Putamen (tissue), 1 donor: ENCODE results near the gene SMIM41.

ENCODE experiments used
- DNase-seq: peaks from one replicate; pipeline ENCODE4 v3.0.0-alpha.2; 2016; ENCODE audit warnings: low spot score

SMIM41 gene

DNA sequence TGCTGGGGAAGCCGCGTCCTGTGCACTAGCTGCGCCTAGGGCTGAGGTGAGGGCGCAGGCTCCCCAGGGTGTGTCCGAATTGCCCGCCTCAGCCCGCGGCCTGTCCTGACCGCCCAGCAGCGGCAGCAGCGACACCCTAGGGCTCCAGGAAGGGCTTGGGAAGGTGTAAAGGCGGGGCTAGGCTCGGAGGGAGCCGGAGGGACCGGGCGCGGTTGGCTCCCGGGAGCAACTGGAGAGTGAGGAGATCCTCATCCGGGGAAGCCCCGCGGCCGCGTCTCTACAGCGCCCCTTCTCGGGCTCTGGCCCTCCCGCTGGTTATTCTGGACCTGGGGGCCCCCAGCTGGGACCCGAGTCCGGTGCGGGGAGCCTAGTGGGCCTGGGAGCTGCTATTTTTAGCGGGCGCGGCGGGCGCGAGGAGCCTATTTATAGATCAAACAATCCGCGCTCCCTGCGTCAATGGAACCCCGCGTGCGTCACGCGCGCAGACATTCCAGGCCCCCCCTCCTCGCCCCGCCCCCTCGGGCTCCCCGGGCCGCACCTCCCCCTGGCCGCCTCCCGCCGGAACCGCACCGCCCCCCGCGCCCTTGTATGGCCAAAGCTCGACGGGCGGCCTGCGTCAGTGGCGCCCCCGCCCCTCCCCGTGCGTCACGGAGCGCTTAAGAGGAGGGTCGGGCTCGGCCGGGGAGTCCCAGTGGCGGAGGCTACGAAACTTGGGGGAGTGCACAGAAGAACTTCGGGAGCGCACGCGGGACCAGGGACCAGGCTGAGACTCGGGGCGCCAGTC is 28.6 kb upstream of the SMIM41 start, which contains the start of gene NR4A1:
NR4A1 (plus strand) TSS at position 685 of the 784 bp plus-strand sequence. CDS start 2,887 bp downstream, outside the sequence.
- peak; percentile 94 for DNase-seq

DNA sequence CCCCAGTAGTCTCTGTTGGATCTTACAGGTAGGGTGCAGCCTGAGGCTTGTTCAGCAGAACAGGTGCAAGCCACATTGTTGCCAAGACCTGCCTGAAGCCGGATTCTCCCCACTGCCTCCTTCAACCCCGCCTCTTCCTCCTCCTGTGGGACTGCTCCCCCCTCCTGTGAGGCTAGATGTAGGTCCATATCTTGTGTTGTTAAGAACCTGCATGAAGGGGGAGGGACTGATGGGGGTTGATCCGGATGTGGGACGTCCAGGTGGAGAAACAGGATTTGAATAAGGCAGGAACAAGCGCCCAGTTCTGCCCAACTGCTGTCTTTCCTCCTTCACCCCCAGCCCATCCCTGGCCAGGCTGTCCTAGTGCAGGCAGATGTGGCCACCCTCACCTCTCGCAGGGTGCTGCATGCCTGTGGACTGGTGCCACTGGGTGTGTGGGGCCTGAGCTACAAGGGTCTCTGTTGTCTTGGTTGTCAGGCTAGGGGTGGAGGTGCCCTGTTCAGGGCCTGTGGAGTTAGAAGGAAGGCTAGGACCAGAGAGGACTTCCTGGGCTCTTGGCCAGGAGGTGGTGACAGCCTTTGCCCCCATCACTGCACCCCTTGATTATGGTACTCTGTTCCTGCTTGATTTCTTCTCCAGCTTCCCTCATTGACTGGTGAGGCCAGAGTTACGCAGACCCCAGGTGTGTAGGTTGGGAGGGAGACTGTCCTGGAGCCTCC is 26.9 kb upstream of the SMIM41 start:
- no peak for DNase-seq

DNA sequence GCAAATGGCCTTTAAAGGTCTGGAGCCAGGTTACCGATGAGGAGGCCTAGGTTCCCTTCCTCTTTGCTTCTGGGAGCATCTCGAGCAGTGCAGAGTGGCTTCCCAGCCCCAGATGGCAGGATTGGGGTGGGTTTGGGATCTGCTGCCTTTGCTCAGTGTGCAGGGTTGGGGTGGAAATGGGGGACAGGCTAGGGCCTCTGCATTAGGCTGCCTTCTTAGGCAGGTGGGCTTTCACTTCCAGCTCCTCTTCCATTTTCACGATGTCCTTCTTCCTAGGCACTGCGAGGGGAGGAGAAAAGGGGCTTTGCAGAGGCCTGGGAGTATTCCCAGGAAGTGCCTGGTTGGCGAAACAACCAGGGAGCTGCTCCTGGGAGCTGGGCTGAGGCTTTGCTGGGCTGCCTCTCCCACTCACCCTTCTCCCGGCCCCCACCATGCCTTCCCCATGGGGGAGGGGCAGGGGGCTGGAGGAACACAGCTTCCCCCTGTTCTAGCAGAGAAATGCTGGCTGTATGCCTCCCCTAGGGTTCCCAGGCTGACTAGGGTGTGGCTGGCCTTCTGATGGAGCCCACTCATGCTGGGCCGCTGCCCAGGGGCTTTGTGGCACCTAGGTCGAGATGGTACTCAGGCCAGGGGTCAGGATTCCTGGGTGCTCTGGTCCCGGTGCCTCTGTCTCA is 25.8 kb upstream of the SMIM41 start:
- no peak for DNase-seq

DNA sequence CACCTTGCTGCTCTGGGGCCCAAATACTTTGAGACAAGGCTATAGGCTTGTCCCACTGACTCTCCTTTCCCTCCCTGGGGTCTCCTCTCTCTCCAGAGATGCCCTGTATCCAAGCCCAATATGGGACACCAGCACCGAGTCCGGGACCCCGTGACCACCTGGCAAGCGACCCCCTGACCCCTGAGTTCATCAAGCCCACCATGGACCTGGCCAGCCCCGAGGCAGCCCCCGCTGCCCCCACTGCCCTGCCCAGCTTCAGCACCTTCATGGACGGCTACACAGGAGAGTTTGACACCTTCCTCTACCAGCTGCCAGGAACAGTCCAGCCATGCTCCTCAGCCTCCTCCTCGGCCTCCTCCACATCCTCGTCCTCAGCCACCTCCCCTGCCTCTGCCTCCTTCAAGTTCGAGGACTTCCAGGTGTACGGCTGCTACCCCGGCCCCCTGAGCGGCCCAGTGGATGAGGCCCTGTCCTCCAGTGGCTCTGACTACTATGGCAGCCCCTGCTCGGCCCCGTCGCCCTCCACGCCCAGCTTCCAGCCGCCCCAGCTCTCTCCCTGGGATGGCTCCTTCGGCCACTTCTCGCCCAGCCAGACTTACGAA is 25.2 kb upstream of the SMIM41 start:
- DNase-seq: no peak

DNA sequence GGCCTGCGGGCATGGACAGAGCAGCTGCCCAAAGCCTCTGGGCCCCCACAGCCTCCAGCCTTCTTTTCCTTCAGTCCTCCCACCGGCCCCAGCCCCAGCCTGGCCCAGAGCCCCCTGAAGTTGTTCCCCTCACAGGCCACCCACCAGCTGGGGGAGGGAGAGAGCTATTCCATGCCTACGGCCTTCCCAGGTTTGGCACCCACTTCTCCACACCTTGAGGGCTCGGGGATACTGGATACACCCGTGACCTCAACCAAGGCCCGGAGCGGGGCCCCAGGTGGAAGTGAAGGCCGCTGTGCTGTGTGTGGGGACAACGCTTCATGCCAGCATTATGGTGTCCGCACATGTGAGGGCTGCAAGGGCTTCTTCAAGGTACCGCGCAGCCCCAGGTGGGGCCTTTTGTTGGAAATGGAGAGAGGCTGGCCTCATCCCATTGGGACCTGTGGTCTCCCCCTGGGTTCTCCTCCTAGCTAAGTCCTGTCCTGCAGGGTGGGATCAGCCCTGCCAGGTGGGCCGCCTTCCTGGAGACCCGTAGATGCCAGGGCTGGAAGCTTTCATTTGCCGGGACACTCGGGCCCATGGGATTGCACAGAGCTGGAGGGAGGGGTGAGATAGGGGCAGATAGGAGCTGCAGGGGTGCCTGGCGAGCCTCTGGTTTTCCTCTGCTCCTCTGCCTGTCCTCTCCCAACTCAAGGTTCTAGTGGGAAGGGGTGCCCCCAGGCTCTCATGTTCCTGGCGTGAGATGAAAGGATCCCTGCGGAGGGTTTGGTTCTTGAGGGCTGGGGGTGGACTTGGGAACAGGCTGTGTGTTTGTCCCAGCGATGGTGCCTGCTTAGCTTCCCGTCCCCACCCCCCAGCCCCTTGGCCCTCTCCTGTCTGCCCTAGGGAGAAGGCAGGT is 24.4 kb upstream of the SMIM41 start:
- no peak for DNase-seq

DNA sequence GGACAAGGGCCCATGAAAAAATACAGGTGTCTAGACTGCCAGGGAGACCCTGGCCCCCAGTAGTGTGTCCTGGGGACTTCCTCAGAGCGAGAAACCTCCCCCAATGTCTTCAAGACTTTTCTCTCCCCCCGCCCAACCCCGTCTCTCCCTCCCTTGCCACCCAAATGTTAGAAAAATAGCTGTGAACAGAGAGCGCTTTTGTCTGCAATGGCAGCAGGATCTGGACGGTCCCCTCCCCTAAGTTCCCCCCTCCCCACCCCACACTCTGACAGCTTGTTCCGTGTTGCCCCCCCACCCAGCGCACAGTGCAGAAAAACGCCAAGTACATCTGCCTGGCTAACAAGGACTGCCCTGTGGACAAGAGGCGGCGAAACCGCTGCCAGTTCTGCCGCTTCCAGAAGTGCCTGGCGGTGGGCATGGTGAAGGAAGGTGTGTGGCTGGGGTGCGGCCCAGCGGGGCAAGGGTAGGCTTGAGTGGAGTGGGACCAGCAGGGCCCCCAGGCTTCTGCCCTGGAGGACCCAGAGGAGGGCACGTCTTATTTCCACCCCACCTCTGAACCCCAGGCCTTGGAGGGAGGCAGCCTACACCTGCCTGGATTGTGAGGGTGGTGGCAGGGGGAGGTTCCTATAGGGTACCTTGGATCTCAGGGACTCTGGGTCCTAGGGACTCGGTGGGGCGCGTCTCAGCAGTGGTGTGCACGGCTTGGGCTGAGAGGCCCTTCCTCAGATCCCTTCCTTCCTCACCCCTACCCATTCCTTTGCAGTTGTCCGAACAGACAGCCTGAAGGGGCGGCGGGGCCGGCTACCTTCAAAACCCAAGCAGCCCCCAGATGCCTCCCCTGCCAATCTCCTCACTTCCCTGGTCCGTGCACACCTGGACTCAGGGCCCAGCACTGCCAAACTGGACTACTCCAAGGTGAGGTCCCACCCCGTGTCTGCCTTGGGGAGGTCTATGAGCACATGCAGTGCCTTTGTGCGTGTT is 23.5 kb upstream of the SMIM41 start:
- peak; percentile 84 for DNase-seq

DNA sequence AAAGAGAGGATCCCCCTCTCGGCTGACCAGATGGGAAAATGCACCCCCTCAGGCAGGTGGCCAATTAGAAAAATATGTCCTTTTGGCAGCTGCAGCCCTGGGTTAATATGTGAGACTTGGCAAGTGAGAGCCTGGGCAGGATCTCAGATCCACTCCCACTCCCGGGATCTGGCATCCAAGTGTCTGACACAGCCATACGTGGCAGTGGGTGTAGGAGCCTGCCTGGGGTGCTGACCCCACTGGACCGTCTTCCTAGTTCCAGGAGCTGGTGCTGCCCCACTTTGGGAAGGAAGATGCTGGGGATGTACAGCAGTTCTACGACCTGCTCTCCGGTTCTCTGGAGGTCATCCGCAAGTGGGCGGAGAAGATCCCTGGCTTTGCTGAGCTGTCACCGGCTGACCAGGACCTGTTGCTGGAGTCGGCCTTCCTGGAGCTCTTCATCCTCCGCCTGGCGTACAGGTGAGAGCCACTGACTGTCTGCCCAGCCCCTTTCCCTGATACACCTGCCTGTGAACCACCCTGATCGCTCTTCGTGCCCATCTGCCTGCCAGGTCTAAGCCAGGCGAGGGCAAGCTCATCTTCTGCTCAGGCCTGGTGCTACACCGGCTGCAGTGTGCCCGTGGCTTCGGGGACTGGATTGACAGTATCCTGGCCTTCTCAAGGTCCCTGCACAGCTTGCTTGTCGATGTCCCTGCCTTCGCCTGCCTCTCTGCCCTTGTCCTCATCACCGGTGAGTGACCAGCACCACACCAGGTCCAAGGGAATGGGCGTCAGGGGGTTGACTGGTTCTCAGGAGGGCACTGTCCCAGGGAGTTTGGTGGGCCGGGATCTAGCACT is 22.5 kb upstream of the SMIM41 start:
- DNase-seq: no peak

DNA sequence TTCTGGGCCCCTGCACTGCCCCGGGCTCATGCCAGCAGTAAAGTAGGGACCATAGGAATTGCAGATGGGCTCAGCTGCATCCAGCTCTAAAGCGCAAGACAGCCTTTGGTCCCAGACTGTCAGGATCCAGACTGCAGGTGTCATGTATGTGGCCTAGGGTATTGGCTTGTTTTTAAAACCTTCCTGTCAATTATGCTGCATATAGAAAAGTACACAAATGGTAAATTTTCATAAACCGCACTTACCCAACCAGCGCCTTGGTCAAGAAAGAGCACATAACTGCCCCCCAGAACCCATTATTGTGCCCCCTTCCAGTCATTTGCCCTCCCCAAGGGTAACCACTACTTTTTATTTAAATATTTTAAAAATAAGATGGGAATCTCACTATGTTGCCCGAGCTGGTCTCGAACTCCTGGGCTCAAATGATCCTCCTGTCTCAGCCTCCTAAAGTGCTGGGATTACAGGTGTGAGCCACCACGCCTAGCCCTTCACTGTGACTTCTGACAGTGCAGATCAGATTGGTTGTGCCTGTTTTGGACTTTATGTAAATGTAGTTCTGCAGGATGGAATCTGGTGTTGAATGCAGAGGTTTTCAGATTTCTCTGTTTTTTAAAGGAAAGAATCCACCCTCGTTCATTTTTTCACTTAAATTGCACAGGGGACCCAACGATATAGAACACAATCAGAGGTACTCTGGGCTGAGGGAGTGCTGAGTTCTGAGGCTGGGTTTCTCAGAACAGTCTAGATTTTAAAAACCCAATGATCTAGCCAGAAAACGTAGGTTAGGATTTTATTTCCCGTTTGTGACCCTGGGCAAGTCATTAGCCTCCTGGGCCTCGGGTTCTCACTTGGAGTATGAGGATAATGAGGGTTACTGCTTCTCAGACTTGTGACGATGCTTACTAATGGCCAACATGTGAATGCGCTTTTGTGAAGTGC is 21.6 kb upstream of the SMIM41 start:
- no peak for DNase-seq

DNA sequence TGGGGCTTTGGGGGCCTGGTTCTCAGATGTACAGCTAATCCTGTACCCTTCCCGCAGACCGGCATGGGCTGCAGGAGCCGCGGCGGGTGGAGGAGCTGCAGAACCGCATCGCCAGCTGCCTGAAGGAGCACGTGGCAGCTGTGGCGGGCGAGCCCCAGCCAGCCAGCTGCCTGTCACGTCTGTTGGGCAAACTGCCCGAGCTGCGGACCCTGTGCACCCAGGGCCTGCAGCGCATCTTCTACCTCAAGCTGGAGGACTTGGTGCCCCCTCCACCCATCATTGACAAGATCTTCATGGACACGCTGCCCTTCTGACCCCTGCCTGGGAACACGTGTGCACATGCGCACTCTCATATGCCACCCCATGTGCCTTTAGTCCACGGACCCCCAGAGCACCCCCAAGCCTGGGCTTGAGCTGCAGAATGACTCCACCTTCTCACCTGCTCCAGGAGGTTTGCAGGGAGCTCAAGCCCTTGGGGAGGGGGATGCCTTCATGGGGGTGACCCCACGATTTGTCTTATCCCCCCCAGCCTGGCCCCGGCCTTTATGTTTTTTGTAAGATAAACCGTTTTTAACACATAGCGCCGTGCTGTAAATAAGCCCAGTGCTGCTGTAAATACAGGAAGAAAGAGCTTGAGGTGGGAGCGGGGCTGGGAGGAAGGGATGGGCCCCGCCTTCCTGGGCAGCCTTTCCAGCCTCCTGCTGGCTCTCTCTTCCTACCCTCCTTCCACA is 20.7 kb upstream of the SMIM41 start:
- DNase-seq: no peak

DNA sequence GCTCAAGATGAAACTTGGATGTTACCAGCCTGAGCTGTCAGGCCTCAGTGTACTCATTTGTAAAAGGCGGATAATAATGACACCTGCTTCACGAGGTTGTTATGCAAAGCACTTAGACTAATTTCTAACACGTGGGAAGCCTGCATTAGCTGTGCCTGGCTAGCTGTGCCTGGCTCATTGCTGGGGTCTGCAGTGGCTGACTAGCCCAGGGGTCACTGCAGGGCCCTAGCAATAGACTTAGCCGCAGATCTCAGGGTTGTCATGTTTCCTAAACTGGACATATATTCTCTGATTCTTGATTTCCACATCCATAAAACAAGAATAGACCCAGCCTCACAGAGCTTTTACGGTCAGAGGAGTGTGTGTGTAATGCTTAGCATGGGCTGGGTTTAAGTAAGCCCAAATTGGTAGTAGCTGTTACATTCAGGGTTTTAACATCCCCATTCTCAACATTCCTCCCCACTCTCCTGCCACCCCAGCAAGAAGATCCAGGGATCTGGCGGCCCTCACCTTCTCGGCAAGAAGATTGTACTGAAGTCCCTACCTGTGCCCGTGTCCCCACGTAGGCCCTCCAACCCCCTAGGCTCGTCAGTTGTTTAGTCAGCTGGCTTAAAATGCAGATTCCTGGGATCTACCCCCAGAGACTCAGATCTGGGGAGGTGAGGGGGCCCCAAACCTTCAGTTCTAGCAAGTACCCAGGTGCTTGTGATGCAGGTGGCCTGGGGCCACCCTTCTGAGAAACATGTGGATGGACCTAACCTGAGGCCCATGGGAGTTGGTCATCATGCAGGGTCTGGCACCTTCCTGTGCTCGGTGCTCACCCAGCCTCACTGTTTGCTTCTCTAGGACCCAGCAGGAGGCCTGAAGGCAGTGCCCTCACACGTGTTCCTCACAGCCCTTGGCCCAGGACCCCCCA is 19.7 kb upstream of the SMIM41 start:
- DNase-seq: peak; percentile 66

DNA sequence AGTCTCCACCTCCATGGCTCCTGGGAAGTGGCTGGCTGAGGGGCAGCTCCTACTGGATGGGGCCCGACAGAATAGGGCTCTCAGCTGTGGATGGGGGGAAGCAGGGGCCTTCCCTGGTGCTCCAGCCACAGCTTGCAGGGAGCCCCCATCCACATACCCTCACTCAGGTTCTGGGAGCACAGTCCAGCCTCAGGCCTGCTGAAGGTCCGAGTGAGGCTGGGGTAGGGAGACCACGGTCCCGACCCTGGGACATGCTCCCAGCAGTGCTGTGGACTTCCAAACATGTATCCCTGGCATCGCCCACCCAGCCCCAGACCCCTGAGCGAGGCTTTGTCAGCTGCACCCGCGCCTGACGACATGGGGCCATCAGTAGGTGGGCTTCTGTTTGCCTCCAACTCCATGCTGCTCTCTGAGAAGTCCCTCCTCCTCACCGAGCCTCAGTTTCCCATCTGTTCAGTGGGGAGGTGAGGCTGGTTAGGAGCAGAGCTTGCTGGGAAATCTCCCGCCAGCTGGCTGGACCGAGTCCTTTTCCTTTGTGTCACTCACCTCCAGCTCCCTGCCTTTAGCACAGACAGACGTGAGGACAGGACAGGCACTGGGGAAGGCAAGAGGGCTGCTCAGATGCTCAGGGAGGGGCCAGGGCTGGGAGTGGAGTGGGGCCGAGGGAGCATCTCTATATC is 18.9 kb upstream of the SMIM41 start:
- no peak for DNase-seq

DNA sequence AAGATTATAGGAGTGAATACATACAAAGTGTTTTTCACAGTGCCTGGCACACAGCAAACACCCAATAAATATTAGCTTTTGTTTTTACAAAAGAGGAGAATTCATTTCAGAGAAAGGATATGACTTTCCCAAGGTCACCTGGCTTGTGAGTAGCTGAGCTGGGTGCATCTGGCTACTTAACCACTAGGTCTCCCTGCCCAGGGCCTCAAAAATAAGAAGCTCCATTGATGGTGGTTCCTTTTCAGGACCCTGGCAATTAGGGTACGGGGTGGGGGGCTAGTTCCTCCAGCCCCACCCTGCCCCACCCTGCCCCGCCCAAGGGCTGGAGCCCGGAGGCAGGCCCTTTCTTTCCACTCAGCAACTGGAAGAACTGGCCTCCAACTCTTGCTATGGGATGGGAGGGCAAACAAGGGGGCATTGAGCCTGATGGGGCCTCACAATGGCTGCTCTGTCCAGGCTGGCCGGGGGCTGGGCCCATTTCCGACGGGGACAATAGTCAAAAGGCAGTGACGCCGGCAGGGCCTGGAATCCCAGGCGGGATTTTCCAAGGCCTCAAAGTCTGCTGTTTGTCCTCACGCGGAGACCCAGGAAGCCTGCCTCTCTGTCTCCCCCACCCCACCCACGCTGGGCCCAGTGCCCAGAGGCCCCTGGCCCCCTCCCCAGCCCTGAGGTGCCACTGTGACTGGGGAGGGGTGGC is 17.9 kb upstream of the SMIM41 start:
- peak; percentile 96 for DNase-seq

DNA sequence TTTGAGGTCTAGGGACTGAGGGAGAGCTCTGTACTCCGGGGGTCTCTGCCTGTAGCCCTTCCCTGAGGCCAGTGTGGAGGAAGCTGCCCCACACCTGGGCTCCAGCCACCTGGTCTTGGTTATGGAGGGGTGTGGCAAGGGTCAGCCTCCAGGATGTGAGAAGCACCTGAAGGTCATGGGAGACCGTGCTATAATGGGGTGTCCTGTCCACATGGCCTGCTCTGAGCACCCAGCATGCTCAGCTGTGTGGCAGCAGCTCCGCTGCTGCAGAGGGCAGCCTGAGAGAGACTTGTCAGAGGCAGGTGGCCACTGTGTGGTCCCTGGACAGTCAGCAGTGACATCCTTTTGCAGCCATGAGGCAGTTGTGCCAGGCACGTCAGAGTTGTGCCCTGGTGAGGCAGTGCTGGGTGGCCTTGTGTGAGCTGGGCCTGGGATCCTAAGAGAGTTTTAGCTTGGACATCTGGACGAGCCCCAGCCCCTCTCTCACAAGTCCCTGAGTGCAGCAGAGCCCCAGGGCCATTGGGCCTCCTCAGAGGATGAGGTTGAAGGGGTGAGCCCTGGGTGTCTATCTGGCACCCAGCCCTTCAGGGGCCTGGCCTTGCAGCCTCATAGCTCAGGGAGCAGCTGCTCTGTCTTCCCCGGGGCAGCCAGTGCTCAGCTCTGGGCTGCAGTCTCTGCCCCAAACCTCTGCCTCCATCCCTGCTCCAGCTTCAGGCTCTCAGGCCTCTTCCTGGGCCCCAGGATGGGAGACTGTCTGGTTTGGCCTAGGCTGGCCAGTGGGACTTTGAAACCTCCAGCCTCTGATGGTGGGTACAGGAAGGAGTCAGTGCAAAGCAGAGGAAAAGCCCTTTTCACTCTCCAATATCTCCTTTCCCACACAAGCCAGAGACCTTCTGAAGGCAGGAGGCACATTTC is 17.1 kb upstream of the SMIM41 start:
- DNase-seq: no peak
